SK-N-MC (cell line): ENCODE data around the gene CTNND2.

ENCODE experiments used
- EZH2 ChIP-seq: fragments of 200-600 bp; sonication (generic); IDR thresholded peaks from one replicate; pipeline ENCODE4 v1.6.1; 2017; ENCODE audit warnings: antibody characterized with exemption
- FOXP2 ChIP-seq: optimal IDR thresholded peaks from 2 replicates; pipeline ENCODE3; 2011; ENCODE audit warnings: mild to moderate bottlenecking, moderate library complexity; ENCODE audit not compliant: insufficient read depth; ENCODE audit errors: extremely low read length, control extremely low read depth
- POLR2AphosphoS5 ChIP-seq: IDR thresholded peaks from 2 replicates; pipeline ENCODE4 v1.6.1; 2012; ENCODE audit warnings: mild to moderate bottlenecking, low read depth, low read length, borderline replicate concordance

GRCh38 chr5:11793396-11793795 lies 110.8 kb downstream of the CTNND2 start:
- TF ChIP-seq EZH2 (no peak), POLR2AphosphoS5 (no peak), FOXP2 (no peak)
